Measurements from ENCODE around the gene TECPR2. TPM values are rescaled to one million over a fixed set of nuclear protein-coding genes. Genes with fewer than 3 reads are reported as not detected.

Gene TECPR2
- polyA plus RNA-seq, 1 donor (not counting 4 experiments of a cell fraction or from before 2014, with no cell fraction given): 8.3 TPM

DNA sequence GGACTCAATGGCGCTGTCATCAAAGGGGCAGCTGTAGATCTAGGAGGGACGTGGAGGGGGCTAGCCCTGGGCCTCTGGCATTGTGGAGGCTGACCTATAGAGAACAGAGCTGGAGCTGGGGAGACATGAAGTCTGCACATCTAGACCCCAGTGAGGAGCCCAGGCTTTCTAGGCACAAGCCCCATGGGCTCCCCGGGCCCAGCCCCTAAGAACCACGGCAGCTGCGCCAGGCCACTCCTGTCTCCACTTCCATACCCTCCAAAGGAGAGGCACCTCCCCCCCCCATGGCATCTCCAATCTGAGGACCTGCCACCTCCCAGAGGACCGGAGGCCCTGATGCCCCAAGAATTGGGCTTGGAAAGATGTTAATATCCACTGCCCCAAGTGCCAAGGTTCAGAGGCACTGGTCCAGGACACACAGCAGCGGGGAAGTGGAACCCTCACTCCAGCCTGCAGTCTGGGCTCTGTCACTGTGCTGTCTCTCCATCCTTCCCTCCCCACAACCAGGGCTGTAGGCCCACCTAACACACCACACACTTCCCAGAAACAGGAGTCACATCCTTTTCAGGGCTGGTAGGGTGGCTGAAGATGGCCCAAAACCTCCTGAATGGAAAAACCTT lies 142.4 kb downstream of the TECPR2 start:
- H3K4me1 ChIP-seq (ENCODE audit: control insufficient read depth, extremely low read depth, insufficient read depth, low read length): peaks cover 31% of the 10 kb centered on the region
- H3K27ac ChIP-seq (ENCODE audit: control insufficient read depth, insufficient read depth, low read length): no peak overlapping the region
- FAIRE-seq: no peak
- dilution Hi-C loops (cut with MboI; ENCODE audit: extremely low pct_ligation_motif_present, low sequenced_read_pairs): no loop called here
- no peak overlapping the region for H3K4me2 ChIP-seq (ENCODE audit: control insufficient read depth, extremely low read depth, insufficient read depth, low read depth, low read length)
- H3K4me3 ChIP-seq (ENCODE audit: control insufficient read depth in 2 of 3, extremely low read depth in 1 of 3, insufficient read depth in 2 of 3, low read depth in 1 of 3, low read length in 3 of 3): no peak overlapping the region
- DNase-seq (ENCODE audit: low read depth, low spot score): no peak
- no peak overlapping the region for H3K9ac ChIP-seq (ENCODE audit: control insufficient read depth, extremely low read depth, insufficient read depth, low read length)
- H2AFZ ChIP-seq (ENCODE audit: control insufficient read depth, low read length): no peak overlapping the region
- H3K36me3 ChIP-seq (ENCODE audit: control insufficient read depth in 2 of 2, extremely low read depth in 1 of 2, insufficient read depth in 2 of 2, low read length in 2 of 2): peaks cover 3 to 4% of the 10 kb centered on the region in 2 experiments
- H3K79me2 ChIP-seq (ENCODE audit: control insufficient read depth, insufficient read depth, low read length): no peaks in the 10 kb centered on the region
- no peaks in the 10 kb centered on the region for H4K20me1 ChIP-seq (ENCODE audit: control insufficient read depth, extremely low read depth, insufficient read depth, low read length)
- H3K27me3 ChIP-seq (ENCODE audit: control insufficient read depth, extremely low read depth, insufficient read depth, low read length): no peaks in the 10 kb centered on the region
- no peaks in the 10 kb centered on the region for H3K9me1 ChIP-seq (ENCODE audit: control insufficient read depth, extremely low read depth, insufficient read depth, low read length)
- no peak for TF ChIP-seq EZH2 (IDR thresholded peaks at IDR 0.05; ENCODE audit: low read length)
- TF ChIP-seq, protein P1, sequence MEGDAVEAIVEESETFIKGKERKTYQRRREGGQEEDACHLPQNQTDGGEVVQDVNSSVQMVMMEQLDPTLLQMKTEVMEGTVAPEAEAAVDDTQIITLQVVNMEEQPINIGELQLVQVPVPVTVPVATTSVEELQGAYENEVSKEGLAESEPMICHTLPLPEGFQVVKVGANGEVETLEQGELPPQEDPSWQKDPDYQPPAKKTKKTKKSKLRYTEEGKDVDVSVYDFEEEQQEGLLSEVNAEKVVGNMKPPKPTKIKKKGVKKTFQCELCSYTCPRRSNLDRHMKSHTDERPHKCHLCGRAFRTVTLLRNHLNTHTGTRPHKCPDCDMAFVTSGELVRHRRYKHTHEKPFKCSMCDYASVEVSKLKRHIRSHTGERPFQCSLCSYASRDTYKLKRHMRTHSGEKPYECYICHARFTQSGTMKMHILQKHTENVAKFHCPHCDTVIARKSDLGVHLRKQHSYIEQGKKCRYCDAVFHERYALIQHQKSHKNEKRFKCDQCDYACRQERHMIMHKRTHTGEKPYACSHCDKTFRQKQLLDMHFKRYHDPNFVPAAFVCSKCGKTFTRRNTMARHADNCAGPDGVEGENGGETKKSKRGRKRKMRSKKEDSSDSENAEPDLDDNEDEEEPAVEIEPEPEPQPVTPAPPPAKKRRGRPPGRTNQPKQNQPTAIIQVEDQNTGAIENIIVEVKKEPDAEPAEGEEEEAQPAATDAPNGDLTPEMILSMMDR (optimal IDR thresholded peaks at IDR 0.05 in 1 of 3, IDR thresholded peaks at IDR 0.05 in 1 of 3, conservative IDR thresholded peaks at IDR 0.05 in 1 of 3; ENCODE audit: extremely low read depth in 1 of 3, insufficient read depth in 2 of 3, low read length in 3 of 3): no peak
- no peaks in the 10 kb centered on the region for H3K9me3 ChIP-seq (ENCODE audit: control insufficient read depth, low read depth, low read length)

DNA sequence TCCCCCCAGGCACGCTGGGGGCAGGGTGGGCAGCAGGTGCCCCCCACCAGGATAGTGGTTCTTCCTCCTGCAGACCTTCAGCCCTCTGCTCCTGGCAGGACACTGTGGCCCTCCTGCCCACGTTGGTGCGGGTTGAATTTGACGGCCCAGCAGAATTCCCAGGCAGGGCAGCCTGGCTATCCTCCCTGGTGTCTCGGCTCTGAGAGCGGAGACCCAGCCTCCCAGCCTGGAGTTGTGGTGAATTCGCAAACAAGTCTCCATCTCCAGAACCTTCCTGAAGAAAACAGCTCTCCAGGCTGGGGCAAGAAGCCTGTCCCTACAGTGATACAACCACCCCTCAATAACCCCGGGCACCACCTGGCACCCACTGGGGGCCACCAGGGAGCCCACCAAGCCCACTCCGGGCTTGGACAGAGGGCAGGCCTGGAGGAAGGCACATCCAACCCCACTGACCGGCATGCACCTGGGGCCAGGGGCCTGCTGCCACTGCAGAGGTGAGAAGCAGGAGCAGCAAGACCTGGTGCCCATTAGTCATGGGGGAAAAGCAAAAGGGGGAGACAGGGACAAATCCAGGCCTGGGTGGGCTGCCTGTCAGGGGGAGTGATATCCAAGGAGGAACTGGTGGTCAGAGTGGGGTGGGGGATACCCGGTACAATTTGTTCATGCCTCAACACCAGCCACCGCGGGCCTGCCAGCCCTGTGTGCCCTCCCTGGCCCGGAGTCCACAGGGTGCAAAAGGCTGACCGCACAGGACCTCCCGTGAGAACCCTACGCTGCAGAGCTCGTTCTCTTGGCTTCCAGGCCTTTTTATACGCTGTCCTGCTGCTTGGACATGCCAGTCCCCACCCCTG lies 143.3 kb downstream of the TECPR2 start:
- no peak for FAIRE-seq
- dilution Hi-C loops (cut with MboI; ENCODE audit: extremely low pct_ligation_motif_present, low sequenced_read_pairs): no loop called here

More for the DNA sequence above, 143.3 kb downstream of the TECPR2 start:
- DNase-seq (ENCODE audit: low read depth, low spot score): no peak
- H3K9me3 ChIP-seq (ENCODE audit: control insufficient read depth, low read depth, low read length): no peaks in the 10 kb centered on the region
- no peak overlapping the region for H3K4me2 ChIP-seq (ENCODE audit: control insufficient read depth, extremely low read depth, insufficient read depth, low read depth, low read length)
- H3K9ac ChIP-seq (ENCODE audit: control insufficient read depth, extremely low read depth, insufficient read depth, low read length): no peak overlapping the region
- H3K79me2 ChIP-seq (ENCODE audit: control insufficient read depth, insufficient read depth, low read length): no peaks in the 10 kb centered on the region
- no peaks in the 10 kb centered on the region for H4K20me1 ChIP-seq (ENCODE audit: control insufficient read depth, extremely low read depth, insufficient read depth, low read length)
- no peaks in the 10 kb centered on the region for H3K9me1 ChIP-seq (ENCODE audit: control insufficient read depth, extremely low read depth, insufficient read depth, low read length)
- H3K36me3 ChIP-seq (ENCODE audit: control insufficient read depth in 2 of 2, extremely low read depth in 1 of 2, insufficient read depth in 2 of 2, low read length in 2 of 2): peaks cover 3 to 4% of the 10 kb centered on the region in 2 experiments
- no peaks in the 10 kb centered on the region for H3K27me3 ChIP-seq (ENCODE audit: control insufficient read depth, extremely low read depth, insufficient read depth, low read length)
- peaks cover 27% of the 10 kb centered on the region for H3K4me1 ChIP-seq (ENCODE audit: control insufficient read depth, extremely low read depth, insufficient read depth, low read length)
- no peak overlapping the region for H3K4me3 ChIP-seq (ENCODE audit: control insufficient read depth in 2 of 3, extremely low read depth in 1 of 3, insufficient read depth in 2 of 3, low read depth in 1 of 3, low read length in 3 of 3)
- H2AFZ ChIP-seq (ENCODE audit: control insufficient read depth, low read length): no peak overlapping the region
- no peak overlapping the region for H3K27ac ChIP-seq (ENCODE audit: control insufficient read depth, insufficient read depth, low read length)
- TF ChIP-seq, protein P1 (optimal IDR thresholded peaks at IDR 0.05 in 1 of 3, IDR thresholded peaks at IDR 0.05 in 1 of 3, conservative IDR thresholded peaks at IDR 0.05 in 1 of 3; ENCODE audit: extremely low read depth in 1 of 3, insufficient read depth in 2 of 3, low read length in 3 of 3): no peak
- TF ChIP-seq EZH2 (IDR thresholded peaks at IDR 0.05; ENCODE audit: low read length): no peak
